Activated gamma-delta T cell treated with Interleukin-2 at 50 U/mL for 16 hours (primary cell): Measurements from ENCODE around the gene DOK6.

Experiments used
- DNase-seq: peaks from one replicate; pipeline ENCODE4 v3.0.0-alpha.2; 2020

Gene DOK6

DNA sequence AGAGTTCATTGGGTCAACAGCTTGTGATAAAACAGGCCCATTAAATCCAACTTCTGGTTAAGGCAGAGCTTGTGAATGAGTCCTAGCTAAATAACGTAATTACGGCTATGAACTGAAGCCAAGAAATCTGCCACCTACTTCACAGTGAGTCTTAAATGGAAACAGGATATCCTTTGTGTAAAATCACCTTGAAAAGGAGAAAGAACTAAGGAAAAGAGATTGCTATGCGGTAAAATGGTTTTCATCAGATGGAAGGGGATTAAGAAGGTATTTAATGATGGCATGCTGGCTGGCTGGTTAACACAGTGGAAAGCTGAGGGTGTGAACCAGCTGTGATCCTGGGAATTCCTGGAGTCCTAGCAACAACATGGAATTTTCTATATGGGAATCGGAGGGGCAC is 156.6 kb downstream of the DOK6 start:
- DNase-seq, result no peak

DNA sequence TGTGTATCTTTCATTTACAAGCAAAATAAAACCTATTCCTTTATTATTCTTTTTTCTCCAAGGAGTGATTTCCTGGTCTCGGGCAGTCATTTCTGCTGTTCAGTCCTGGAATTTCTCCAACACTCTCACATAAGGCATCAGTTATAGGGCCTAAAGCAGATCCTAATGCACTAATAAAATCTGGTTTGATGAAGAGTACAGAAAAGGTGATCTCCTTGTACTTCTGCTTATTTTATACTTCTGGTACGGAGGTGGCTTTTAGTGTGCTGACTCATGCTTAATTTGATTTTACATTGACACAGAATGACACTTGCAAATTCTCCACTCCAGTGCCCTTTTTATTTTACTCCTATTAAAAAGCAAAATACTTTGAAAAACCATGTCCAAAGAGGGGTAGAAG is 157.4 kb downstream of the DOK6 start:
- DNase-seq, result no peak

DNA sequence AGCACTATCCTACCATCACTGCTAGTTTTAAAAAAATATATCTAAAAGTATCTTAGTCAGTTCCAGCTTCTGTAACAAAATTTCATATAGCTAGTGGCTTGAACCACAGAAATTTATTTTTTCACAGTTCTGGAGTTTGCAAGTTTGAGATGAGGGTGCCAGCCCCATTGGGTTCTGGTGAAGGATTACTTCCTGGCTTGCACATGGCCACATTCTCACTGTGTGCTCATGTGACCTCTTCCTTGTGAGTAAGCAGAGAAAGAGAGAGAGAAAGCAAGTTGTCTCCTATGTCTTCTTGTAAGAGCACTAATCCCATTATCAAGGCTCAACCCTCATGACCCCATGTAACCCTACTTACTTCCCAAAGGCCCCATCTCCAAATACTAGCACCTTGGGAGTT is 158.9 kb downstream of the DOK6 start:
- no peak for DNase-seq

DNA sequence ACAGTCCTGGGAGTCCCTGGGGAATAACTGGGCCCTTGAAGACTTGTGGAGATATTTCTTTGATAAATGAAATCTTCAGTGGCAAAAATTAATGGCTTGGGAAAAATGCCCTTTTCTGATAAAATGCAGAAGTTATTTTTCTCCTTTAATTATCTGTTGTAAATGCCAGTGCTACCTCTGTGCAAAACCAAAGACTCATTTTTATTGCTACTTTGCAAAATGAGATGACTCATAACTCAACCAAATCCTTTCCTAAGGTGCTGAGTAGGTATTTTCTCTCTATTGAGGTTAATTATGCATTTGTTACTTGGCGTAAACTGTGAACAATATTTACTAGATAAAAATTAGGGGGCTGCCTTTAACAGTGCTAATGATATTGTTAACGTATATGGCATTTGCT is 163.9 kb downstream of the DOK6 start:
- no peak for DNase-seq

DNA sequence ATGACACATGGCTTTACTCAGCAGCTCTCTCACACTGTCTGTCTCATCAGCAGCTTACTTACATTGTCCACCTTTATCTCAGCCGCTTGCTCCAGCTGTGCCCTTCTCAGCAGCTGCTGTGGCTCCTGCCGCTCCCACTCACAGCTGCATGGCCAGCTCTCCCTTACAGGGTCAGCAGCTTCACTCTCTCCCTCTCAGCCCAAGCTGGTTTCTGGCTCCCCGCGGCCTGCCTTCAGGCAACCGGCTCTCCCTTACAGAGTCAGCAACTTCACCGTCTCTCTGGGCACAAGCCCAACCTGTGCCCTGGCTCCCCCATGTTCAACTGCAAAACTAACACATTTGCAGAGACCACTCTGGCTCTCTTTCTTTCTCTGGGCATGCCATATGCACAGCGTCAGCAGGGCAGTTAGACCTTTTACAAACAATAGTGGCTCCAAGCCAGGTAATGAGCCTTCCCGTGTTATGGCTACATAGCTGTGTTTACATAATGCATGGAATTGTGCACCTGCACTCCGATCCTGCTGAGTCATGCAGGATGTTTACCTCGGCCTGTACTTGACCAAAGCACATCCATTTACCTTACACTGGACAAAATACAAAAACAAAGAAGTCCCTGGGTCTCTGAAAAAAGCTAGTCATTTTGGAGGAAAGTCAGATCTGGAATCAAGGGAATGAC is 167.3 kb downstream of the DOK6 start:
- DNase-seq, result no peak

DNA sequence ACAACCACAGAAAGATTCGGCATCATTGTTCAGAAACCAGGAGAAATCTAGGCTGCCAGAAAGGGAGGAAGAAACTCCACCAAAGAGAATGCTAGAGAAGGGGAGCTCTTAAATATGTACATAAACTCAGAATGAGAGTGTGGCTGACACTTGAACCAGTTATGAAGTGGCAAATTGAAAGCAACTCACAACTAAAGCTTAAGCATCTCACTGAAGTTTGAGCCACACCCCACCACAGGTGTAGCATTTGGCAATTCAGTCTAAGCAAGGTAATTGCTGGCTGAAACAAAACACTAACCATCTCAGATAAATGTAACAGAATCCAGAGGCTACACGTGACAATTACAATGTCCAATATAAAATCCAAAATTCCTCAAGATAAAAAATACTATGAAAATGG is 168.4 kb downstream of the DOK6 start:
- no peak for DNase-seq

DNA sequence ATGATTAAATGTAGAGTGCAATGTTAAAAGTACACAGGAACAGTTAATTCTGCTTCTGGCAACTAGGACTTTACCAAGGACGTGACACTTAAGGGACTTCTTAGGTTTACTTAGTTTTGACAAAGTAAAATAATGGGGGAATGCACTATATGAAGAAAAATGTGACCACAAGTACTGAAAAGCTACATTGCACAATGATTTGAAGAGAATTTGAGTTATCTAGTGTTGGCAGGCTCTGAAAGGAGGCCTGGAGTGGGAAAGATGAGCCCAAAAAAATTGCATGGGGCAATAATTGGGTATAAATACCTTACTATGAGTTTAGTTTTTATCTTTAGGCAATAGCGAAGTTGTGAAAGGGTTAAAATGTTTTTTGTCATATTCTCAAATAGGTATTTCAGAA is 173.7 kb downstream of the DOK6 start:
- no peak for DNase-seq

DNA sequence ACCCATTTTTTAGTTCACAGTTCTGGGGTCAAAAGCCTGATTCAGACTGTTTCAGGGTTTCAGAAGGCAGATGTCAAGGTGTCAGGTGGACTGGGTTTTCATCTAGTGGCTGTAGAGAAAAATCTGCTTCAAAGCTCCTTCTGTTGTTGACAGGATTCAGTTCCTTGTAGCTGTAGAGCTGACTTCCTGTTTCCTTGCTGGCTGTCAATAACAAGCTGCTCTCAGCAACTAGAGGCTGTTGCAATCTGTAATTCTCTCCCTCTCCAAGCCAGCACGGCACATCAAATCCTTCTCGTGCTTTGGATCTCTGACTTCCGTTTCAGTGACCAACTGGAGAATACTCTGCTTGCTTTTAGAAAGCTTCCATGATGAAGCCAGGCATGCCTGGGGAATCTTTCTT is 179.4 kb downstream of the DOK6 start:
- DNase-seq, result no peak

DNA sequence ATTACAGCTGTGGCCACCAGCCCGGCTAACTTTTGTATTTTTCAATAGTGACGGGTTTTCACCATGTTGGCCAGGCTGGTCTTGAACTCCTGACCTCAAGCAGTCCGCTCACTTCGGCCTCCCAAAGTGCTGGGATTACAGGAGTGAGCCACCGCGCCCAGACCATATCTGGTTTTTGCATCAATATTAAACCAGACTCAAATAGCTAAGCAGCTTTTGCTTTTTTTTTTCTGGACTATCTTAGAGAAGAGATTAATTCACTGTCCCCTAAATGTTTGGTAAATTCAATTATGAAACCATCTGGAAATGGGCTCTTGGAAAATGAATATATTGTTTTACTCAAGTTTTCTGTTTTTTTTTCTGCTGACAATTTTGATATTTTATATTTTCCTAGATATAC is 183.7 kb downstream of the DOK6 start:
- no peak for DNase-seq

DNA sequence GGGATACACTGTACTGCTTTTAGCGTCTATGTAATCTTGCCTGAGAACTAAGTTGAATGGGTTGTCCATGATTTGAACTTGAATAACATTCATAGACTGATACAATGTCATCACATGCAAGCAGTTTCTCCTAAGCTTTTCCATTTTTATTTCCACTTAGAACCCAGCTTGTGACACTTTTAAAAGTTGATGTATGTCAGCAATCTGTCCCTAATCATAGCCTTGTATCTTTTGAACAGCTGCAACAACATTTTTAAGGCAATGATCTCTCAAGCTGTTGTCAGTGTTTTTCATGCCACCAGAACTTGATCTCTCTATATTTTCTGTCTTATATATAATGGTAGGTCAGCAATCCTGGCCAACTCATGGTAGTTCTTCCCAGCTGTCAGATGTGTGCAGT is 185.0 kb downstream of the DOK6 start:
- no peak for DNase-seq

DNA sequence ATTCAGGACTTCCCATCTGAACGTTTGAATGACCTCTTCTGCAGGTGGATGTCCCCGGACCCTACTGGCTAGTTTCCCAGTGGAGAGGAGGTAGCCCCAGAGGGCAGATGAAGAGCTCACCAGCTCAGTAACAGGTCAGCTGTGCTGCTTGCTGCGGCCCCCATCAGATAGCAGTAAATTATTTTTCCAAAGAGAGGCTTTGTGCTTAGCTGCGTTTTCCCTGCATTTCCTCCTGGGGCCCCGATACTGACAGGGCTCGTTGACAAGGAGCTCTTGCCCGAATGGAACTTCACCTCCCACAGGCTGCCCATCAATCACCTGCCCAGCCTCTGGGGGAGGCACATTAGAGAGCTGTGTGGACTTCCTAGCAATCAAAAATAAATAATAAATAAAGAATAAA is 185.8 kb downstream of the DOK6 start:
- DNase-seq, result no peak

DNA sequence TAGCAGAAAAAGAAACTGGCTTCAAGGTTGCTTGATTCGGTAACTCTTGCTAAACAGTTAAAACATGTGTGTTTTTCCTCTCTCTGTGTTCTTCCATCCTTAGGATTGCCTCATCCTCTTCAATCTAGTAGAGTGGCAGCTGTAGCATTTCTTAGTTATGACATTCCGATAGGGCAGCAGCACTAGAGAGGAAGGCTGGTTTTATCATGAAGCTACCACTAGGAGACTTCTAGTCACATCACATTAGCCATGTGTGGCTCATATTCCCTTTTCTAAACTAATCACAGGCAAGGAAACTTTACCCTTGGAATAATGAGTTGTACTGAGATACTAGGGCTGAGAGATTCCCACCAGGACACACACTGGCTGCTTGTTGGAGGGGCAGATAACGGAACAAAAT is 187.6 kb downstream of the DOK6 start:
- DNase-seq, result no peak

DNA sequence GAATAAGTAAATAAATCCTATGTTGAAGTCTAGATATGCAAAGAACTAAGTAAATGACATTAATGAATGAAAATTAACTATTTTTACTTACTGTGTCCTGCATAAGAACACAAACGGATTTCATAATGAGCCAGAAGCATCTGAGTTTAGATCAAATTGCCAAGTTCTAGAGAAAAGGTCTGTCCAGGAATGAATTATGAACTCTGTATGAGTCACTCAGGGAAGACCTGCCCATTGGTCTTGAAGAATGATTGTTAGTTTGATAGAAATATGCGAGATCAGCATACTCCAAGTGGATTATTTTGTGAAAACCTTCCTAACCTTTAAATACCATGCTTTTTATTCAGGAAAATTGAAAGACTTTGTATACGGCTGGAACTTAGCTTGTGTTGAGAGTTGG is 189.5 kb downstream of the DOK6 start:
- no peak for DNase-seq

DNA sequence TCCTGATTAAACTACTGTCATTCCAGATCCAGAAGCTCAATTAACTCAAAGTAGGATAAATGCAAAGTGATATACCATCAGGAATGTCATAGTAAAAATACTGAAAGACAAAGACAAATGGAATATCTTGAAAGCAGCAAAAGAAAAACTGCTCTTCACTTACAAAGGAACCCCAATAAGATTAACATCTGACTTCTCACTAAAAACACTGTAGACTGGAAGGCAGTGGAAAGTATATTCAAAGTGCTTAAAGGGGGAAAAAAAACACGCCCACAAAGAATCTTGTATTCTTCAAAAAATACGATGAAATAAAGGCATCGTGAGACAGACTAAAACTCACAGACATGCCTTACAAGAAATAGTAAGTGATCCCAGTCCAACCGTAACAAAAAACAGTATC is 195.7 kb downstream of the DOK6 start:
- DNase-seq, result no peak

DNA sequence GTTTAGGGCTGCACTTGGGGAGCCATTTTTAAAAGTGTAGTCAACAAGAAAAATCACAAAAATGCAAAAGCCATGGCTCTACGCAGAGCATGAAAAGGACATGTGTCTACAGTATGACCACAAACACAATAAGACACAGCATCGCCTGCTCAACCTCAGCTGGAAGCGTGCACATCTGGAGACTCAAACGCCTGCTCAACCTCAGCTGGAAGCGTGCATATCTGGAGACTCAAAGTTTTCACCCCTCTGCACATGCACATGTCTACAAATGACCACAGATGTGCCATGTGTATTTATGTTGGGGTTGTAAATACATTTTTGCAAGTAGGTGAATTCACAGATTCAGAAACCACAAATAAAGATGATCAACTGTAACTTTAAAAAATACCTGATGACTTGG is 196.9 kb downstream of the DOK6 start:
- DNase-seq, result no peak

DNA sequence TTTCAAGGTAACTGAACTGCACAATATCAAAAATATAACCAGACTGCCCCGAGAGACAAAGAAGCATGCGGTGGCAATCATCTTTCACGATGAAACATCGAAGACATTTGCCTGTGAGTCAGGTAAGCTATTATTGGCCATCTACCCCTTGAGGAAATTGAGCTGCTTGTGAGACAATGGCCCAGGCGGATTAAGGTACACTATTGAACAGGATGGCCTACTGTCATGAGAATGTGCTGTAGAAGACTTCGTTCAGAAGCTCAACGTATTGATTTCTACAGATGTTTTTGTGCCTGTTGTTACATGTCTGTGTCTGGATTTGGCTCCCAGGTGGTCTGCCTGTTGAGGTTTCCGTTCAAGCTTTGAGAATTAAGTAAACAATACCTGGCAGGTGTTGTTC is 198.7 kb downstream of the DOK6 start:
- no peak for DNase-seq

DNA sequence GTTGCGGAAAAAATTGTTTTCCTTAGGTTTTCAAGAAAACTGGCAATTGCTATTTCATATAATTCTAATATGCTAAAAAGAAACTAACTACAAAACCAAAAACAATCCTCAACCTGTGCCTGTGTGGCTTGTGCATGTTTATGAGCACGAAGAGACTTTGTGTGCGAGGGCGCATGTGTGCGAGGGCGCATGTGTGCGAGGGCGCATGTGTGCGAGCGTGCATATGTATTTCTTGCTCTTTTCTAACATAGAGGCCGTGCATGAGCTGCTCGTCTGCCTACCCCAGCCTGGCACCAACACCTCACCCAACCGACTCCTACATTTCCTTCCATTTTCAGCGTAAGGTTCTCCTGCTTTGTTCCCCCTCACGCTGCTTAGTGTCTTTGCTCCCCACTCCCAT is 211.6 kb downstream of the DOK6 start:
- no peak for DNase-seq

DNA sequence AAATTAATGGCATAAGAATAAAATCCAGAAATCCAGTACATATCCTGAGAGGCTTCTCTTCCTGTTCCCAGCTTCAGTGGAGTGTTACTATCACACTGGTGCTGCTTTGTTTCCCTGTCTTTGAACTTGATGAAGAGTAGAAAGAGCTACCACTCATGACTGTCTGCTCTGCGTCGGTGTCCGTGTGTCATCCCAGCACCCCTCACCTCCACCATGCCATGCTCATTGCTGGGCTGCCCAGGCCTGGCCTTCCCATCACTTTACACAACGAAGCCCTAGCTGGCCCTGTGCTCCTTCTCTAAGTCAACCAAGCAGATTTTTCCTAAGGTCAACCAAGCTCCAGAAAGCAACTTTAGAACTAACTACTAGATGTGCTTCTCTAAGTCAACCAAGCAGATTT is 215.4 kb downstream of the DOK6 start:
- DNase-seq, result no peak

DNA sequence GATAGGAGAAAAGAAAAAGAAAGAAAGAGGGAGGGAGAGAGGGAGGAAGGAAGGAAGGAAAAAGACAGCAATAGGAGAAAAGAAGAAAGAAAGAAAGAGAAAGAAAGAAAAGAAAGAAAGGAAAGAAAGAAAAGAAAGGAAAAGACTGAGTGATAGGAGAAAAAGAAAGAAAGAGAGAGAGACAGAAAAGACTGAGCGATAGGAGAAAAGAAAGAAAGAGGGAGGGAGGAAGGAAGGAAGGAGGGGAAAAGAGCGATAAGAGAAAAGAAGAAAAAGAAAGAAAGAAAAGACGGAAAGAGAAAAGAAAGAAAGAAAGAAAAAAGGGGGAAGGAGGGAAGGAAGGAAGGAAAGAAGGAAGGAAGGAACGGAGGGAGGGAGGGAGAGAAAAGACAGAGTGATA is 216.7 kb downstream of the DOK6 start:
- DNase-seq, result no peak

DNA sequence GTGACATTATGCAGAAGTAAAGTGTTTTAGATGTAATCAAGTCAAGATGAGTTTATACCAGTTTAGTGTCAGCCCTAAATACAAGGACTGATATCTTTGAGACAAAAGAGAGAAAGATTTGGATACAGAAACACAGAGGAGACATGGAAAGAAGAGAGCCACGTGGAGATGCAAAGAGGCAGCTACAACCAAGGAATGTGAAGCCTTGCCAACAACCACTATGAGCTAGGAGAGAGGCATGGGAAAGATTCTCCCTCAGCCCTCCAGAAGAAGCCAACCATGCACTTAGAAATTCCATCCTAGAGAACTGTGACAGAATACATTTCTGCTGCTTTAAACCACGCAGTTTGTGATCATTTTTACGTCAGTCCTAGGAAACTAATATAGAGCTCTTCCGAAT is 217.2 kb downstream of the DOK6 start:
- no peak for DNase-seq

DNA sequence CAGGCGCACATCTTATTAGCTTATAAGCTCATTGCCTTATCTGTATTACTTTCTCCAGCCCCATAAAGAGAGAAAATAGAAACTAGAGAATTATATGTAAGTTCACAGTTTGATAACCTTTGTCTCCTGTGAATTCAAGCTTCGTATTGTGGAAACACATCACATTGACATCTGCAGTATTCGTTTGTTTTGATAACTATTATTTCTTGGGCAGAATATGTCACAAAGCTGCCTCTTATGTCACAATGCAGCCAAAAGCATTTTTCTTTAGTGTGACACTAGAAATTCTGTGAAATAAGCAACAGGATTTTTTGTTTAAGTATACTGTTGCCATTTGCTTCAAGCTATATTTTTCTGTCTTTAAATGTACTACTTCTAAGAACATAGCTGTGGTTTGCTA is 221.5 kb downstream of the DOK6 start:
- DNase-seq, result no peak

DNA sequence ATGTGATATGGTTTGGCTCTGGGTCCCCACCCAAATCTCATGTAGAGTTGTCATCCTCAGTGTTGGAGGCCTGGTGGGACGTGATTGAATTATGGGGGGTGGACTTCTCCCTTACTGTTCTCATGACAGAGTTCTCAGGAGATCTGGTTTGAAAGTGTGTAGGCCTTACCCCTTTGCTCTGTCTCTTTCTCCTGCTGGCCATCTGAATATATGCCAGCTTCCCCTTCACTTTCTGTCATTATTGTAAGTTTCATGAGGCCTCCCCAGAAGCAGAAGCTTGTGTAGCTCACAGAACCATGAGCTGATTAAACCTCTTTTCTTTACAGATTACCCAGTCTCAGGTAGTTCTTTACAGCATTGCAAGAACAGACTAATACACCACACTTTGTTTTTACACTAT is 222.3 kb downstream of the DOK6 start:
- DNase-seq, result no peak

DNA sequence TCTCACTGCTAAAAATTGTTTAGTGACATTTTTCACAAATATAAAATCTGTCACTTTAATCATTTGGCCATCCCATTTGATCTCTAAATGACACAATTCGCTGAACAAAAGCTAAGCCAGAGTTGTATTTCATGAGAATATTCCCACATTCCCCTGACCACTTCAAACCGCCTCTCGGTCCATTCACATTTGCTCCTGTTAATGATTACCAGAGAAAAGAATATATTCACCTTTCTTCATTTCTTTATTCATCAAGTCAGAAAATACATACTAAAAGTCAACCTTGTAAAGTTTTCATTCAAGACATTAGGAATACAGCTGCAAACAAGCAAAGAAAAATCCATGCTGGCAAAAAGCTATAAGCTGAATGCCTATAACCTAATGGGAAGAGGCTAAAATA is 225.5 kb downstream of the DOK6 start:
- no peak for DNase-seq

DNA sequence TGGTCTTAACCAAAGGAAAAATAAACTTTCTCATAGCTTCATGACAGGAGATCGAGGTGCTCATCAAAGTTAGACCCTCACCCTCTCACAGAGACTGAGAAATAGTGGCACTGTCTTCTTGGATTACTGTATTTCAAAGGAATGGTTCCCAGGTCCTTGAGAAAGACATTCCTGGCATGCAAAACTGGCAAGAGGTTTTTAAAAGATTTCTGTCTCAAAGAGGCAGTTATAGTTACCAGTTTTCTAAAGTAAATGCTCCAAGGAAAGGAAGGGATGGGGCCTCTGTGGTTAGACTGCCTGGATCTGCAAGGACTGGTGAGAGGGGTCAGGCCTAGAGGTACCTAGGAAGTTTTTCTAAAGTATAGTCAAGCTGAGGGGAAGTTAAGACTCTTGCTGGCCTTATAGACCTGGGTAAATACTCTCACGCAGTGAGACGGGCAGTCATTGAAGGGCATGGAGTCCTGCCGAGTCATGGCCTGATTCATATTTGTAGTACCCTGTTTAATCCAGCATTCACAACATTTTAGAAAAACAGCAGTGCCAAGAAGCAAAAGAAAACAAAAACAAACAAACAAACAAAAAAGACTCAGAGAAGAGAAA is 226.1 kb downstream of the DOK6 start:
- no peak for DNase-seq

DNA sequence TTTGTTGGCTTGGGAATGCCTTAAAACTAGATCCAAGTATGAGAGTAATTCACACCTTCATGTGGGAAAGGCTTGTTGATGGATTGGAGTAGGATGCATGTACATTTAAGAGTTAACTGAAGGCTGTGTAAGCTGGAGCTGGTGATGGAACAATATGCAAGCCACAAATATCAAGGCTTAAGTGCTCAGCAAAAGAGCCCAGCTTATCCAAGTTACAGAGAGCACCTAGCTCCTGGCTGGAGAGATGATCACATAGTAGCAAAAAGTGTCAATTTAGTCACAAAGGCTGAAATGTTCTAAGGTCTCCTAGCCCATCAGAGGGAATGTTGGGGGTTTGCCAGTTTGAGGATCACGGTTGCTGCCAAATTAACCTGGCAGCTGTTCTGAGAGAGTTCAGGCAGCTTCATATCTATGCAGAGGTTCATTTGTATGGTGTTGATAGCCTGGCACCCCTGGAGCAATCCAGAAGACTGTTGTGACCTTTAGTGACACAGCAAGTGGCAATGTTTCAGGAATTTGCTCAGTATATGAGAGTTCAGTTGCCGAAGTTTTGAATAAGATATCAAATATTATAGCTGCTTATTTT is 228.2 kb downstream of the DOK6 start:
- no peak for DNase-seq
